AG10803 (cell line): ENCODE measurements around the gene ASTN1.

Experiments used
- DNase-seq: peaks from one replicate; pipeline ENCODE4 v3.0.0; 2010; ENCODE audit warnings: low read depth
- H3K4me3 ChIP-seq: 2 replicates; pipeline ENCODE4 v1.5.1; 2011; ENCODE audit warnings: mild to moderate bottlenecking, low read length, control low read depth
- CTCF ChIP-seq: conservative IDR thresholded peaks from 2 replicates; pipeline ENCODE4 v1.5.1; 2011; ENCODE audit warnings: mild to moderate bottlenecking, low read length, control low read depth, inconsistent platforms

The ASTN1 gene

GRCh38 chr1:177128665-177129281 lies 35.7 kb downstream of the ASTN1 start:
- TF ChIP-seq CTCF, result no peak
- no peak for DNase-seq
- no peak overlapping the region for H3K4me3 ChIP-seq

GRCh38 chr1:177126267-177126666 lies 38.2 kb downstream of the ASTN1 start:
- H3K4me3 ChIP-seq, result no peak overlapping the region
- no peak for TF ChIP-seq CTCF
- no peak for DNase-seq

- DNase-seq, result no peak
- no peak overlapping the region for H3K4me3 ChIP-seq
- no peak for TF ChIP-seq CTCF
Observed at GRCh38 chr1:177124577-177125278, 39.8 kb downstream of the ASTN1 start.

- H3K4me3 ChIP-seq, result no peak overlapping the region
- DNase-seq, result no peak
- no peak for TF ChIP-seq CTCF
Observed at GRCh38 chr1:177122461-177123251, 41.9 kb downstream of the ASTN1 start.

- no peak for TF ChIP-seq CTCF
- DNase-seq, result no peak
- no peak overlapping the region for H3K4me3 ChIP-seq
Observed at GRCh38 chr1:177119311-177119710, 45.2 kb downstream of the ASTN1 start.

GRCh38 chr1:177118901-177119300 lies 45.6 kb downstream of the ASTN1 start:
- DNase-seq, result no peak
- no peak for TF ChIP-seq CTCF
- no peak overlapping the region for H3K4me3 ChIP-seq
